Measurements from ENCODE around the gene RELA.
A peak's percentile ranks its signal among the peaks of the same experiment; 100 is the strongest.

- TF ChIP-seq ZNF623 (tag by site-specific recombination; IDR thresholded peaks at IDR 0.05) (no peak), ZBTB49 (tag by site-specific recombination; IDR thresholded peaks at IDR 0.05; ENCODE audit: low read depth) (no peak), ZNF707 (tag by site-specific recombination; IDR thresholded peaks at IDR 0.05) (no peak), CTCF (tag by site-specific recombination; IDR thresholded peaks at IDR 0.05) (no peak), ZNF558 (tag by site-specific recombination; IDR thresholded peaks at IDR 0.05) (no peak), ZNF239 (tag by site-specific recombination; IDR thresholded peaks at IDR 0.05) (no peak), ZBTB17 (tag by site-specific recombination; IDR thresholded peaks at IDR 0.05) (peak; percentile 31; the same call in 1 of the 2 replicates), ZNF560 (tag by site-specific recombination; IDR thresholded peaks at IDR 0.05; ENCODE audit: borderline replicate concordance) (no peak), ZNF510 (tag by site-specific recombination; IDR thresholded peaks at IDR 0.05; ENCODE audit: insufficient replicate concordance) (no peak), HOXC10 (CRISPR knock-in tag; IDR thresholded peaks at IDR 0.05) (no peak), ZNF514 (tag by site-specific recombination; IDR thresholded peaks at IDR 0.05) (no peak), ZNF19 (tag by site-specific recombination; IDR thresholded peaks at IDR 0.05; ENCODE audit: low read depth) (no peak), ZNF114 (tag by site-specific recombination; IDR thresholded peaks at IDR 0.05) (no peak), SCRT2 (tag by site-specific recombination; IDR thresholded peaks at IDR 0.05) (no peak)
Observed at GRCh38 chr11:65653229-65654225, 9.2 kb downstream of the RELA start.

Data from HEK293 (cell line).